ENCODE measurements around the gene RCHY1.
"Not testable (repeated sequence)": the region's sequence is repeated elsewhere in the genome, so short reads cannot be mapped to it uniquely, and the experiment has no call there.

RCHY1 gene

GRCh38 chr4:75514131-75514948 is at the start of gene RCHY1, which contains the start of gene THAP6:
RCHY1 (minus strand) TSS chr4:75514403; CDS start chr4:75514286, 117 bp downstream.
THAP6 (plus strand) TSS chr4:75514473; CDS start chr4:75515453, 980 bp downstream.
- DNase-seq, result peak; percentile 95
- peak; percentile 97 for ATAC-seq

DNA sequence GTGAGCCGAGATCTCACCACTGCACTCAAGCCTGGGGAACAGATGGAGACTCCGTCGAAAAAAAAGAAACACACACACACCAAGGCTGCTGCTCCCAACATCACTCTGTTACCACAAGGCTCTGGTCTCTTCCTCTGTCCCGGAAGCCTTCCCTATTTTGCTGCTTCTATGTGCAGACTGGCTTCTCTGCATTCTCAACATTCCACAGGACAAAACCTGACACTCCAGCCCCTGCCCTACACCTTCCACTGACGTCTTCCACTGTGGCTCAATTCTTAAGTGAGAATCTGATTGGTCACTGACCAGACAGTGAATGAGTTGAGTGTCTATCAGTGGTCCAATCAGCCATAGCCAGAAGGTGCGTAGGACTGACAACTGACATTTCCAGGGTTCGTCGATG is 47.6 kb upstream of the RCHY1 start:
- no peak for ATAC-seq
- no peak for DNase-seq

DNA sequence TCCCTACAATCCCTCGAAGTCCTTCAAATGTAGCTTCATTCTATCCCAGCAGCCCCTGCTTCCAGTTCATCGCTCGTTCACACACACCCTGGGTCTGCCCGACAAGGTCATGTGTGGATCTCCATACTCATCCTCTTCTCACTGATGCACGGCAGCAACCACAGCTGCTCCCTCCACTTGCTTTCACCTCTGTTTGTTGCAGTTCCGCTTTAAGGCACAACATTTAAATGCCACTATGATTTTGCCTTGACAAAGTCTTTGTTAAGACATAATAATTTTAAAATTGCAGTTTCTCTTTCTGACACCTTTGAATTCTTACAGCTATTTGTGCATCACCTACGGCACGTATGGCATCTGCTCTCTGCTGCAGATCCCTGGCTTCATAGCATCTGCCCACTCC is 43.5 kb upstream of the RCHY1 start:
- DNase-seq (no peak), ATAC-seq (no peak)

DNA sequence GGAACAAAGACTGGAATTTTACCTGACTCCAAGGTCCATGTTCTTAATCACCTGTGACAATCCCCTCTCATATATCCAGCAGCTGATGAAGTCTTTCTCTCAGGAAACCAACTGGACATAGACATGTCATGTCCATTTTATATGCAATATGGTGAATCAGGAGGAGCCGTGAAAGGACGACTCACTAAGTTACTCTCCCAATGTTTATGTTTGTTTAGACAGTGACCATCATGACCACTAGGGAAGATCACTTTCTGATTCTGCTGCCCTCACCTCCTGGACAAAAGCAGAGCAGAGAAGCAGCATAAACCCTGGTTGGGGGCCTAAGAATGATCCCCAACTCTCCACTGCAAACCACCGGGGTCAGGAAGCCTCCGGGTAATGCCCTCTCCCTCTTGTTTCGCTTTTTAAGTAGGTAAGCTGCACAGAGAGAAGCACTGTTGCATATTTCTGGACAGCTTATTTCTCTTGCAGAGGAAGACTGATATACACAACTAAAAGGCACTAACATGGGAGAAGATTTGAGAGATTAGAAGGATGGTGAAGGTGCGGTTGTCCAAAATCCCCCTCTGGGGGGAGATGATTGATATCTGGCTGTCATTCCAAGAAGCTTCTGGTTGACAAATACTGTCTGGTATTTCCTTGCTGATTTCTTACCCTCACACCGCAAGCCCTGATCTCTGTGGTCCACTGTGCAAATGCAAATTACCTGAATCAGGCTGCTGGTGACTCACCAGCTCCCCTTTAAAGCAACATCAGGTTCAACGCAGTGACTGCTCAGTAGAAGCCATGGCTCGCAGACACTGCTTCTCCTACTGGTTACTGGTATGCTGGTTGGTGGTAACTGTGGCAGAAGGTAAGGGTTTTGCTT is 41.3 kb upstream of the RCHY1 start, which contains the start of gene ODAPH:
ODAPH (plus strand) TSS at position 773 of the 871 bp plus-strand sequence; CDS start at position 790, 17 bp downstream.
- DNase-seq, result peak; percentile 14
- peak; percentile 87 for ATAC-seq

DNA sequence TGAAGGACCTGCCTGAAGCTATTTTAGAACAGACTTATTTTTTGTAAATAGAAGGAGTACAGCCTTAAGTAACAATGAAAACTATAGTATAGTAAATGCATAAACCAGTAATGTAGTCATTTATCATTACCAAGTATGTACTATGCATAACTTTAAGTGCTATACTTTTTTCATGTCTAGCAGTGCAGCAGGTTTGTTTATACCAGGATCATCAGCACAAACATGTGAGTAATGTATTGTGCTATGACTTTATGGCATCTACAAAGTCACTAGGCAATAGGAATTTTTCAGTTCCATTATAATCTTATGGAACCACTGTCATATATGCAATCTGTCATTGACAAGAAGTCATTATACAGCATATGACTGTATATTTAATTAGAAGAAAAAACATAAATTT is 38.2 kb upstream of the RCHY1 start:
- ATAC-seq (no peak), DNase-seq (no peak)

DNA sequence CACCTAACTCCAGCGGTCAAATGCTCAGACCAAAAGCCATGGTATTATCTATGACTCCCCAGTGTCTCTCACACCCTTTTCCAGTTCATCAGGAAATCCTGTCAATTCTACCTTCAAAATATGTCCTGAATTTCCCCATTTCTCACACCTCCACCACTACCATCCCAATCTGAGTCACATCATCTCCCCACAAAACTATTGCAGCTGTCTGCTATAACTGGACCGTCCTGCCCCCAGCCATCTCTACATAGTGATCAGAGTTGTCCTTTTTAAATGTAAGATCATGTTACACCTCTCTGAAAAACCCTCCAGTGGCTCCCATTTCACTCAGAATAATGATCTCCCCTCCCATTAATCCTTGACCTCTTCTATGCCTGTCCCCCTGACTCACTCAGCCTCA is 34.8 kb upstream of the RCHY1 start:
- no peak for ATAC-seq
- DNase-seq, result no peak

DNA sequence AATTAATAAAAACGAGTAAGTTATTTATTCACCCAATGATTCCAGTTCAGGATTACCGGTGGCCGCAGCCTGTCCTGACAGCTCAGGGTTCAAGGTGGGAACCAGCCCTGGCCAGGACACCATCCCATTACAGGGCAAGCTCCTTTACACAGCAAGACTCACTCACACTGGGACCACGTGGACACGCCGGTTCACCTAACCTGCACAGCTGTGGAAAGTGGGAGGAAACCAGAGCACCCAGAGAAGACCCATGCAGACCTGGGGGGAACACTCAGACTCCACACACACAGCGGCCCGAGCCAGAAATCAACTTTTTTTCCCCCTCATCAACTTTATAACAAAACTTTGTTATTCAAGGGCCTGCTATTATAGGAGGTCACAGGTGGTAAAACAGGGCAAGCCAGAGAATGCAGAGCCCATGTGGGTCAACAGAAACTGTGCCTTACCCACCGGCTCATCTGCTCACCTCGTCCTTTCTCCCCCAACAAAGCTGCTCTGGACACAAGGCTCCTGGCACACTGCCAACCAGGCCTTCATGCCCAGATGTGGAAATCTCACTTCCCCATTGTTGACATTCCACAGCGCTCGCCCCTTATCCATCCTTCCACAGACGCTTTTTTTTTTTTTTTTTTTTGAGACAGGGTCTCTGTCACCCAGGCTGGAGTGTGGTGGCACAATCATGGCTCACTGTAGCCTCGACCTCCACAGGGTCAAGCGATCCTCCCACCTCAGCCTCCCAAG is 33.6 kb upstream of the RCHY1 start:
- no peak for DNase-seq
- no peak for ATAC-seq

- ATAC-seq (no peak), DNase-seq (no peak)
Observed at GRCh38 chr4:75545526-75545925, 31.3 kb upstream of the RCHY1 start.

GRCh38 chr4:75544870-75545269 is 30.7 kb upstream of the RCHY1 start:
- DNase-seq, result no peak
- ATAC-seq, result no peak

GRCh38 chr4:75544220-75544619 is 30.0 kb upstream of the RCHY1 start:
- ATAC-seq, DNase-seq: not testable (repeated sequence)

DNA sequence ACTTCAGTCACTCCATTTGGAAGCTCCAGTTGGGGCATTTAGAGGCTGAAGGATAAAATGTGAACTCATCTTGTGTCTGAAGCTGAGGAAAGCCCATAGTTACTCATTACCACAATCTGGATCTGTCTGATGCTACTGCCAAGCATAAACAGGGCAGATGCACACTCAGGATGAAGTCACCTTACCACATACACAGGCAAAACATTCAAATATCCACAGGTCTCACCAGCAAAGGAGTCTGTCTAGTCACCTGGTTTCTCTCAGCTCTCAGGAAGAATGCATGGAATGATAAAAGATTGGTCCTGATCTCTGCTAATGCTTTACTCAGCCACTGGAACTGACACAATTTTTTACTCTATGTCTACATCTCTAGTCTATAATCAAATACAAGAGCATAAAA is 28.6 kb upstream of the RCHY1 start:
- DNase-seq, result no peak
- ATAC-seq, result no peak

DNA sequence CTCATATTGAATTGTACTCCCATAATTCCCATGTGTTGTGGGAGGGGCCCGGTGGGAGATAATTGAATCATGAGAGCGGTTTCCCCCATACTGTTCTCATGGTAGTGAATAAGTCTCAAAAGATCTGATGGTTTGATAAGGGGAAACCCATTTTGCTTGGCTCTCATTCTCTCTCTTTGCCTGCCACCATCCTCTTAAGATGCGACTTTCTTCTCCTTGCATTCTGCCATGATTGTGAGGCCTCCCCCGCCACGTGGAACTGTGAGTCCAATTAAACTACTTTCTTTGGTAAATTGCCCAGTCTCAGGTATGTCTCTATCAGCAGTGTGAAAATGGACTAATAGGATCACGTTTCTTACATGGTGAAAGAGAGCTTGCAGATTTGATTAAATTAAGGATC is 23.1 kb upstream of the RCHY1 start:
- not testable (repeated sequence) for DNase-seq

GRCh38 chr4:75533926-75534325 is 19.7 kb upstream of the RCHY1 start:
- DNase-seq, ATAC-seq: not testable (repeated sequence)

More for the DNA sequence above, 23.1 kb upstream of the RCHY1 start:
- ATAC-seq, result not testable (repeated sequence)

DNA sequence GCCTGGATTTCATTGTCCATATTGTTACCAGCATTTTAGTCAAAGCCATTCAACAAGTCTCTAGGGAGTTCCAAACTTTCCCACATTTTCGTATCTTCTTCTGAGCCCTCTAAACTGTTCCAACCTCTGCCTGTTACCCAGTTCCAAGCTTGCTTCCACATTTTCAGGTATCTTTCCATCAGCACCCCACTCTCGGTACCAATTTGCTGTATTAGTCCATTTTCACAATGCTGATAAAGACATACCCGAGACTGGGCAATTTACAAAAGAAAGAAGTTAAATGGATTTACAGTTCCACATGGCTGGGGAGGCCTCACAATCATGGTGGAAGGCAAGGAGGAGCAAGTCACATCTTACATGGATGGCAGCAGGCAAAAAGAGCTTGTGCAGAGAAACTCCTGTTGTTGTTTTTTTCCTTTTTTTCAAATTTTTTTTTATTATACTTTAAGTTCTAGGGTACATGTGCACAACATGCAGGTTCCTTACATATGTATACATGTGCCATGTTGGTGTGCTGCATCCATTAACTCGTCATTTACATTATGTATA is 19.2 kb upstream of the RCHY1 start:
- not testable (repeated sequence) for DNase-seq, ATAC-seq

DNA sequence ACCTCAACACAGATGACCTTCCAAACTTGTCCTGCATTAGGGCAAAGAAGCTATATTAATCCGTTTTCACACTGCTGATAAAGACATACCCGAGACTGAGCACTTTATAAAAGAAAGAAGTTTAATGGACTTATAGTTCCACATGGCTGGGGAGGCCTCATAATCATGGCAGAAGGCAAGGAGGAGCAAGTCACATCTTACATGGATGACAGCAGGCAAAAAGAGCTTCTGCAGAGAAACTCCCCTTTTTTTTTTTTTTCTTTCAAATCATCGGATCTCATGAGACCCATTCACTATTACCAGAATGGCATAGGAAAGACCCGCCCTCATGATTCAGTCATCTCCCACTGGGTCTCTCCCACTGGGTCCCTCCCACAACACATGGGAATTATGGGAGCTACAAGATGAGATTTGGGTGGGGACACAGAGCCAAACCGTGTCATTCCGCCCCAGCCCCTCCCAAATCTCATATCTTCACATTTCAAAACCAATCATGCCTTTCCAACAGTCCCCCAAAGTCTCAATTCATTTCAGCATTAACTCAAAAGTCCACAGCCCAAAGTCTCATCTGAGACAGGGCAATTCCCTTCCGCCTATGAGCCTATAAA is 17.4 kb upstream of the RCHY1 start:
- ATAC-seq, result not testable (repeated sequence)

DNA sequence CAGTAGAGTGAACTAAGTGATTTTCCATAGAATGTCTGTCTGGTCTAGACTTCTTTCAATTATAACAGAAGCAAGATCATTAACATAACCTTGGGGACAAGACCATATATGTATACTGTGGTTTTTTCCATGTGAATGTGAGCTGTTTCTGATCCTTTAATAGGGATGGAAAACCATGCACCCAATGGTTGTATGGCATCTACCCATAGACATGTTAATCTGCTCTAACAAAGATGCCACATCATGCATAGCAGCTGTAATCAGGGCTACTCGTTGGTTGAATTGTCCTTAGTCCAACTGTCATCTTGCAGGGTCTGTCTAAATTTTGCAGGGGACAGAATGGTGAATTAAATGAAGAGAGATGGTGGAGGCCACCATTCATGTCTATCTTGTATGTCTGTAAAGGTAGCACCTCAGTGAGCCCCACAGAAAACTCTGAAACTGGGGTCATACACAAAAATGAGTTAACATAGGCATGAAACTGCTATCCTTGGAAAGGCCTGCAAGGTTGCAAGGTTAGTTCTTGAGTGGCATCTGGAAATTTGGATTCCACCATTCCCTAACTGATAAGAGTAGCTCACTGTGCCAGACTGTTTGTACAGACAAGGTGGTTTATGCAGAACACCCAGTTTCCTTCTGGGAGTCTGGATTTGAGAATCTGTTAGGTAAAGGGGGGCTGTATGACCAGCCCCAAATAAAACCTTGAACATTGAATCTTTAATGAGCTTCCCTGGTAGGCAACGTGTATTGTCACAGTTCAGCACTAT is 16.5 kb upstream of the RCHY1 start:
- DNase-seq, result no peak
- ATAC-seq, result no peak

More for the DNA sequence above, 17.4 kb upstream of the RCHY1 start:
- DNase-seq, result not testable (repeated sequence)

DNA sequence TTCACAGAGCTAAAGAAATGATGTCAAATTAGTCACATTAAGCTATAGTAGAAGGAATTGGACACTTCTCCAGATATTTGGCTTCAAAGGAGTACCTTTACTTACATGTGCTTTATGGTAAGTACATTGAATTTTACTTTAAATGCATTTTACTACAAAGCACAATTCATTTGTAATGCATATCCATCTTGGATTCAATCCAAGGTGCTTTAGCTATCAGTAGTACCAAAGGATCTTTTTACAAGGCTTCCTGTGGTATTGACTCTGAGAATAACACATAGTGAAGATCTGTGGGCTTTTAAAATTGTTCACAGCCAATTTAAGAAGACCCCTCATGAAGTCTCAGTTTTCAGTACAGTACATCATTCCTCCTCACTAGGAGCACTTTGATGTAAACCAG is 13.3 kb upstream of the RCHY1 start:
- ATAC-seq (no peak), DNase-seq (no peak)

DNA sequence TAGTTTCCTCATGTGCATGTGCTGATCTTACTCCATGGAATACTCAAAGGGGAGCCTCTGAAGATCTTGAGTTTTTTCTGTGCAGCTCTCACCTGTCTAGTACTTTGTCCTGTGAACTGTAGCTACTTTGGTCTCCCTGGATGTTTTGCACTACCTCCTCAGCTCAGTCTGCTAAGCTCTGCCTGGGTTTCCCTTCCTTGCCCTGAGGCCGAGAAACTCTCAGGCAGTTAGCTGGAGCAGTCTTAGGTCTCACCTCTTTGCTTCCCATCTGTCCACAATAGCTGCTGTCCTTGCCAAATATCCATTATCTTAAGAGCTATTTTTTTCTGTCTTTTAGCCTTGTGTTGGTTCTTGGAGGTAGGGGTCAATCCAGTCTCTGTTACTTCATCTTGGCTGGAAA is 11.7 kb upstream of the RCHY1 start:
- ATAC-seq (no peak), DNase-seq (no peak)

GRCh38 chr4:75525086-75525485 is 10.9 kb upstream of the RCHY1 start:
- ATAC-seq, result no peak
- no peak for DNase-seq

DNA sequence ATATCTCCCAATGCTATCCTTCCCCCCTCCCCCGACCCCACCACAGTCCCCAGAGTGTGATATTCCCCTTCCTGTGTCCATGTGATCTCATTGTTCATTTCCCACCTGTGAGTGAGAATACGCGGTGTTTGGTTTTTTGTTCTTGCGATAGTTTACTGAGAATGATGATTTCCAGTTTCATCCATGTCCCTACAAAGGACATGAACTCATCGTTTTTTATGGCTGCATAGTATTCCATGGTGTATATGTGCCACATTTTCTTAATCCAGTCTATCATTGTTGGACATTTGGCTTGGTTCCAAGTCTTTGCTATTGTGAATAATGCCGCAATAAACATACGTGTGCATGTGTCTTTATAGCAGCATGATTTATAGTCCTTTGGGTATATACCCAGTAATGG is 5.2 kb upstream of the RCHY1 start:
- DNase-seq, ATAC-seq: not testable (repeated sequence)

Data from stimulated activated naive CD8-positive, alpha-beta T cell treated with anti-CD3 and anti-CD28 coated beads, Interleukin-15, Interleukin-2, amounts not matched to agents 100 U/mL and 50 U/mL, for 24 hours (primary cell).